HEK293T (cell line): ENCODE results near the gene GLMN.
A peak's percentile ranks its signal among the peaks of the same experiment; 100 is the strongest.
"Not testable (repeated sequence)": the region's sequence is repeated elsewhere in the genome, so short reads cannot be mapped to it uniquely, and the experiment has no call there.

Experiments
- CTCF ChIA-PET: fragments of 350-600 bp; formaldehyde crosslinking; extraction: SDS; loops from one replicate; lab custom pipeline; 2021; ENCODE audit warnings: antibody characterized with exemption, inconsistent platforms; lab: Yijun Ruan, JAX
- POLR2A ChIA-PET: fragments of 350-600 bp; formaldehyde crosslinking; extraction: SDS; loops from one replicate; lab custom pipeline; 2020; ENCODE audit warnings: antibody characterized with exemption, inconsistent platforms; lab: Yijun Ruan, JAX
- DNase-seq: peaks from one replicate; pipeline ENCODE4 v3.0.0; 2012; ENCODE audit warnings: mixed read lengths; ENCODE audit errors: extremely low spot score
- ARNT ChIP-seq: fragments of 450-650 bp; IDR thresholded peaks from 2 replicates; pipeline ENCODE4 v1.6.1; 2017; ENCODE audit warnings: mild to moderate bottlenecking
- BHLHE40 ChIP-seq: fragments of 450-650 bp; IDR thresholded peaks from 2 replicates; pipeline ENCODE4 v1.6.1; 2016; ENCODE audit warnings: mild to moderate bottlenecking, moderate library complexity, borderline replicate concordance
- CTBP1 ChIP-seq: fragments of 450-650 bp; IDR thresholded peaks from 2 replicates; pipeline ENCODE4 v1.6.1; 2016; ENCODE audit warnings: borderline replicate concordance
- ELF4 ChIP-seq: fragments of 450-650 bp; IDR thresholded peaks from 2 replicates; pipeline ENCODE4 v1.6.1; 2017; ENCODE audit warnings: antibody characterized with exemption
- FOXA1 ChIP-seq: fragments of 450-650 bp; IDR thresholded peaks from 2 replicates; pipeline ENCODE4 v1.6.1; 2016; ENCODE audit warnings: mild to moderate bottlenecking
- FOXK2 ChIP-seq: fragments of 450-650 bp; IDR thresholded peaks from 2 replicates; pipeline ENCODE4 v1.6.1; 2016; ENCODE audit warnings: mild to moderate bottlenecking
- FOXM1 ChIP-seq: fragments of 450-650 bp; IDR thresholded peaks from 2 replicates; pipeline ENCODE4 v1.6.1; 2017; ENCODE audit warnings: mild to moderate bottlenecking, borderline replicate concordance
- HDGF ChIP-seq: fragments of 450-650 bp; IDR thresholded peaks from 2 replicates; pipeline ENCODE4 v1.6.1; 2017; ENCODE audit warnings: antibody characterized with exemption, borderline replicate concordance
- L3MBTL2 ChIP-seq: fragments of 450-650 bp; conservative IDR thresholded peaks from 2 replicates; pipeline ENCODE4 v1.6.1; 2016; ENCODE audit warnings: mild to moderate bottlenecking
- LEF1 ChIP-seq: fragments of 450-650 bp; IDR thresholded peaks from 2 replicates; pipeline ENCODE4 v1.6.1; 2017; ENCODE audit warnings: mild to moderate bottlenecking, borderline replicate concordance
- NFRKB ChIP-seq: fragments of 450-650 bp; IDR thresholded peaks from 2 replicates; pipeline ENCODE4 v1.6.1; 2016; ENCODE audit warnings: mild to moderate bottlenecking, moderate library complexity
- SP1 ChIP-seq: fragments of 450-650 bp; IDR thresholded peaks from 2 replicates; pipeline ENCODE4 v1.6.1; 2017
- SUZ12 ChIP-seq: fragments of 450-650 bp; IDR thresholded peaks from 2 replicates; pipeline ENCODE4 v1.6.1; 2016; ENCODE audit warnings: mild to moderate bottlenecking
- TARDBP ChIP-seq: fragments of 450-650 bp; IDR thresholded peaks from 2 replicates; pipeline ENCODE4 v1.6.1; 2016
- ZNF384 ChIP-seq: fragments of 450-650 bp; IDR thresholded peaks from 2 replicates; pipeline ENCODE4 v1.6.1; 2016
- TF ChIP-seq, protein P1 (sequence below): fragments of 450-650 bp; IDR thresholded peaks from 2 replicates; pipeline ENCODE4 v1.6.1; 2016

Gene GLMN

DNA sequence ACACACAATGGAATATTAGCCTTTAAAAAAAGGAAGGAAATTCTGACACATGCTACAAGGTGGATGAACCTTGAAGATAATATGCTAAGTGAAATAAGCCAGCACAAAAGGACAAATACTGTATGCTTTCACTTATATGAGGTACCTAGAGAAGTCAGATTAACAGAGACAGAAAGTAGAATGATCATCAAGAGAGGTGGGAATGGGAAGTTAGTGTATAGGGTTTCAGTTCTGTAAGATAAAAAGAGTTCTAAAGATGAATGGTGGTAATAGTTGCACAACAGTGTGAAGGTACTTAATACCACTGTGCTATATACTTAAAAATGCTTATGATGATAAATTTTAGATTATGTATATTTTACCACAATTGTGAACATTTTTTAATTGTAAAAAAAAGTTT is 7.2 kb upstream of the GLMN start:
- ChIA-PET CTCF (no interaction called here), POLR2A (no interaction called here)

DNA sequence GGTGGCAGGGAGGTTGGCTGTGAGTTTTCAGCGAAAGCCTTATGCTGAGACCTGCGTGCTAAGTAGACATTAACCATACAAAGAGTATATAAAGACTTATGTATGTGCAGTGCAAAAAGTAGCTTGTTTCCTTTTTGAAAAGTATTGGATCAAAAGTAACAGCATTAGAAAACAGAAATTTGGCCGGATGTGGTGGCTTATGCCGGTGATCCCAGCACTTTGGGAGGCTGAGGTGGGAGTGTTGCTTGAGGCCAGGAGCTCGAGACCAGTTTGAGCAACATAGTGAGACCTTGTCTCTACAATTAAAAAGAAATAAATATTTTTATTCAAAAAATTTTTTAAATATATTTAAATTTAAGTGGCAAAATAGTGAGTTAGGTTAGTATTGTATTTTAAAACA is 2.2 kb upstream of the GLMN start:
- ChIA-PET CTCF (interaction anchor here (1.5 kb wide), 1 partner anchor 9 kb away, joined by 4 read pairs; no protein-coding TSS in a partner anchor), POLR2A (interaction anchor here (1.4 kb wide), 1 partner anchor 10 kb away, joined by 5 read pairs; no protein-coding TSS in a partner anchor)
- no peak for DNase-seq
- TF ChIP-seq SP1 (no peak), ELF4 (no peak), FOXA1 (no peak), HDGF (no peak), FOXK2 (no peak), BHLHE40 (no peak), ZNF384 (no peak), FOXM1 (no peak), SUZ12 (no peak), CTBP1 (no peak), L3MBTL2 (no peak), ARNT (no peak), LEF1 (no peak), TARDBP (no peak)

More for the DNA sequence above, 7.2 kb upstream of the GLMN start:
- TF ChIP-seq L3MBTL2 (no peak), ZNF384 (no peak), FOXM1 (no peak), FOXK2 (no peak), NFRKB (no peak), ARNT (no peak), BHLHE40 (no peak), HDGF (no peak), LEF1 (no peak), ELF4 (no peak), SUZ12 (no peak), FOXA1 (no peak), CTBP1 (no peak), SP1 (no peak)
- TF ChIP-seq, protein P1, sequence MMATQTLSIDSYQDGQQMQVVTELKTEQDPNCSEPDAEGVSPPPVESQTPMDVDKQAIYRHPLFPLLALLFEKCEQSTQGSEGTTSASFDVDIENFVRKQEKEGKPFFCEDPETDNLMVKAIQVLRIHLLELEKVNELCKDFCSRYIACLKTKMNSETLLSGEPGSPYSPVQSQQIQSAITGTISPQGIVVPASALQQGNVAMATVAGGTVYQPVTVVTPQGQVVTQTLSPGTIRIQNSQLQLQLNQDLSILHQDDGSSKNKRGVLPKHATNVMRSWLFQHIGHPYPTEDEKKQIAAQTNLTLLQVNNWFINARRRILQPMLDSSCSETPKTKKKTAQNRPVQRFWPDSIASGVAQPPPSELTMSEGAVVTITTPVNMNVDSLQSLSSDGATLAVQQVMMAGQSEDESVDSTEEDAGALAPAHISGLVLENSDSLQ: no peak
- no peak for DNase-seq

DNA sequence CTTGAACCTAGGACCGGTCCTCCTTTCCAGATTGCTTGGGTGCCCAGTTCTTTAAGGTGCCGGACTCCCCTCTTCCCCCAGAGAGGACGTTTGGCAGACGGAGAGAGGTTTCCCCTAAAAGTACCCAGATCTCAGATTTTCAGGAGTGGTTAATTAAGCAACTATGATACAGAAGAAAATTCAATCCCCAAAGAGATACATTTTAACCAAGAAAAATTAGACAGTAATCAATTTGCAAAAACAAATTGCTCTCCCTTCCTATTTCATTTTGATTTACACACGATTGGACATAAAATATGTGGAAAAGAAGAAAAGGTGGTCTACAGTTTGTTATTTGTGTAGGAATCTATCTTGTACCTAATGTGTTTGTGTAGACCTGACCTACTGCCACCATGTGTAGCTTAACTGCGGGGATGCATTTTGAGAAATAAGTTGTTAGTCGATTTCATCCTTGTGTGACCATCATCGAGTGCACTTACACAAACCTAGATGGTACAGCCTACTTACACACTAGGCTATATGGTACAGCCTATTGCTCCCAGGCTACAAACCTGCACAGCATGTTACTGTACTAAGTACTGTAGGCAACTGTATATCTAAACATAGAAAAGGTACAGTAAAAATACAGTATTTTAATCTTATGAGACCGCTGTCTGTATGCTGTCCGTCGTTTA is 827 bp upstream of the GLMN start:
- TF ChIP-seq FOXK2 (no peak), ELF4 (no peak), NFRKB (no peak), SUZ12 (no peak), ZNF384 (no peak), TARDBP (no peak)
- TF ChIP-seq, protein P1: no peak
- ChIA-PET CTCF (interaction anchor here (0.6 to 1.0 kb wide), 2 partner anchors 186 to 663 kb away, joined by 3 to 6 read pairs; no protein-coding TSS in a partner anchor), POLR2A (interaction anchor here (1.1 to 1.4 kb wide), 5 partner anchors 9 to 309 kb away, joined by 3 to 5 read pairs (median 4); partner anchors contain the start of gene GFI1)

DNA sequence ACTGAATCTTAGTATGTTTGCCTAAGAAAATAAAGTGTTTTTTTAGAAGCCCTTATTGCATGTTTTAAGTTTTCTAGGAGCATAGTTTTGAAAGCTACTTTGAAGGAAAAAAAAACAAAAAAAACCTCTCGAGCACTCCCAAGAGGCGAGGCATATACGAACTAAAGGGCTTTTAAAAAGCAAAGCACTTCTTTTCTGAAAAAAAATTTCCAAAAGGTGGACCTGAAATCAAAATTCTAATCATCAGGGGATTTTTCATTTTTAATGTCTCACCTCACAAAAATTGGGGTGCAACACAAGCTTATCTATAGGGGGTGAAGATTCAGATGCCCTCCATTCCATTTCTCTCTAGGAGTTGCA is 594 bp downstream of the GLMN start:
- CTCF ChIA-PET: interaction anchor here (0.6 kb wide), 2 partner anchors 626 to 779 kb away, joined by 3 to 5 read pairs; no protein-coding TSS in a partner anchor
- POLR2A ChIA-PET: interaction anchor here (0.6 kb wide), 1 partner anchor 12 kb away, joined by 3 read pairs; no protein-coding TSS in a partner anchor
- DNase-seq: no peak
- TF ChIP-seq ZNF384 (0 out of 2 replicates have a peak, but pooled peaks have one; percentile 35), CTBP1 (no peak), NFRKB (no peak), L3MBTL2 (no peak), TARDBP (no peak)

More for the DNA sequence above, 827 bp upstream of the GLMN start:
- no peak for DNase-seq

DNA sequence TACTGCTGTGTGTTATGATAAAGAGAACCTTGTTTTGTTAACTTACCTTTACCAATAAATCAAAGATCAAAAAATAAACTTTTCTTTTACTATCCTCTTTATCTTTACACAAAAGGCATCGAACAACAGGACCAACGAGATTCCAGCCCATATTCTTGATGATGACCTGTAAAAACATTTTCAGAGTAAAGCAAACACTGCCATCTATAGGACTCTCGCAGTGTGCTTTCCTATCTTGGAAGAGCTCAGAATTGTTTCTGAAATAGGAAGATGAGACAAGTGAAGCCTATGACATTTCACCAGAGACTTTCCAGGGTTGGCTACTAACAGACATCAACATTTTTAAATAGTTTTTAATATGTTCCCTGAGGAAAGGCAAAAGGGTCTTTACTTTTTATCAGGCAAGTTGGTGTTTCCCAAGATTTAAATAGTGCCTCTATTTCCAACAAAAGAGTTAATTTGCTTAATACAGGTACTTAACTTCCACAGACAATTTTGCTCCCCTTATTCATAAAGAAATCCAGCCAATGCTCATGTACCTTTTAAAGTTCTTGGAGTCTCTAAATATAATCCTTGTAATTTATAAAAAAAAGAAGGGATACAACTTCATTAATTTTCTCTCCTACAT is 7.3 kb downstream of the GLMN start:
- POLR2A ChIA-PET: interaction anchor here (0.7 to 0.9 kb wide), 2 partner anchors 9 to 790 kb away, joined by 3 to 5 read pairs; no protein-coding TSS in a partner anchor
- TF ChIP-seq L3MBTL2 (no peak), ZNF384 (no peak), ELF4 (no peak), ARNT (no peak), CTBP1 (no peak), HDGF (no peak), BHLHE40 (no peak), FOXK2 (no peak), FOXA1 (no peak), LEF1 (no peak), SP1 (no peak), NFRKB (no peak), TARDBP (no peak), FOXM1 (no peak), SUZ12 (no peak)
- TF ChIP-seq, protein P1: no peak
- CTCF ChIA-PET: interaction anchor here (0.5 to 1.8 kb wide), 10 partner anchors 12 to 778 kb away, joined by 3 to 19 read pairs (median 3); no protein-coding TSS in a partner anchor
- peak; percentile 50 for DNase-seq

DNA sequence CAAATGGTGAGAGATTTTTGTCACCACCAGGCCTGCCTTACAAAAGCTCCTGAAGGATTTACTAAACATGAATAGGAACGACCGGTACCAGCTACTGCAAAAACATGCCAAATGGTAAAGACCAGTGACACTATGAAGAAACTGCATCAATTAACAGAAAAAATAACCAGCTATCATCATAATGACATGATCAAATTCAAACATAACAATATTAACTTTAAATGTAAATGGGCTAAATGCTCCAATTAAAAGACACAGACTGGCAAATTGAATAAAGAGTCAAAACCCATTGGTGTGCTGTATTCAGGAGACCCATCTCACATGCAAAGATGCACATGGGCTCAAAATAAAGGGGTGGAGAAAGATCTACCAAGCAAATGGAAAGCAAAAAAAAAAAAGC is 17.4 kb downstream of the GLMN start:
- DNase-seq, POLR2A ChIA-PET, CTCF ChIA-PET: not testable (repeated sequence)

DNA sequence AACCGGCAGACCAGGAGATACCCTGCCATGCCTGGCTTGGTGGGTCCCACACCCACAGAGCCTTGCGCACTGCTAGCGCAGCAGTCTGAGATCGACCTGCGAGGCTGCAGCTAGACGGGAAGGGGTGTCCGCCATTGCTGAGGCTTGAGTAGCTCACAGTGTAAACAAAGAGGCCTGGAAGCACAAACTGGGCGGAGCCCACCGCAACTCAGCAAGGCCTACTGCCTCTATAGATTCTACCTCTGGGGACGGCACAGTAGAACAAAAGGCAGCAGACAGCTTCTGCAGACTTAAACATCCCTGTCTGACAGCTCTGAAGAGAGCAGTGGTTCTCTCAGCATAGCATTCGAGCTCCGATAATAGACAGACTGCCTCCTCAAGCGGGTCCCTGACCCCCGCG is 19.0 kb downstream of the GLMN start:
- CTCF ChIA-PET: interaction anchor here (1.4 kb wide), 1 partner anchor 11 kb away, joined by 3 read pairs; no protein-coding TSS in a partner anchor
- POLR2A ChIA-PET, DNase-seq: not testable (repeated sequence)
